ENCODE measurements around the gene MFGE8. TPM values are rescaled to one million over a fixed set of nuclear protein-coding genes. Genes with fewer than 3 reads are reported as not detected.

The MFGE8 gene
- total and polyA plus RNA-seq, 4 donors: 78.6 to 135 (median 96.1) TPM

- H3K27me3 ChIP-seq (ENCODE audit: control insufficient read depth in 3 of 3, insufficient read depth in 3 of 3, low read length in 2 of 3): peaks cover 0 to 13% (median 11%) of the 10 kb centered on the region in 3 donors
- H3K36me3 ChIP-seq (ENCODE audit: control insufficient read depth in 4 of 4, insufficient read depth in 4 of 4, low read length in 4 of 4): peaks cover 0 to 14% (median 6%) of the 10 kb centered on the region in 4 donors
- H3K4me1 ChIP-seq (ENCODE audit: control insufficient read depth in 5 of 5, insufficient read depth in 5 of 5, low read length in 5 of 5): peaks cover 3 to 24% (median 14%) of the 10 kb centered on the region in 5 donors
- ATAC-seq (ENCODE audit: insufficient read depth, low FRiP score) (peak; percentile 88), DNase-seq (peak; percentile 86 to 96 (median 93))
- H3K4me3 ChIP-seq: no peak overlapping the region
- TF ChIP-seq, protein P1, sequence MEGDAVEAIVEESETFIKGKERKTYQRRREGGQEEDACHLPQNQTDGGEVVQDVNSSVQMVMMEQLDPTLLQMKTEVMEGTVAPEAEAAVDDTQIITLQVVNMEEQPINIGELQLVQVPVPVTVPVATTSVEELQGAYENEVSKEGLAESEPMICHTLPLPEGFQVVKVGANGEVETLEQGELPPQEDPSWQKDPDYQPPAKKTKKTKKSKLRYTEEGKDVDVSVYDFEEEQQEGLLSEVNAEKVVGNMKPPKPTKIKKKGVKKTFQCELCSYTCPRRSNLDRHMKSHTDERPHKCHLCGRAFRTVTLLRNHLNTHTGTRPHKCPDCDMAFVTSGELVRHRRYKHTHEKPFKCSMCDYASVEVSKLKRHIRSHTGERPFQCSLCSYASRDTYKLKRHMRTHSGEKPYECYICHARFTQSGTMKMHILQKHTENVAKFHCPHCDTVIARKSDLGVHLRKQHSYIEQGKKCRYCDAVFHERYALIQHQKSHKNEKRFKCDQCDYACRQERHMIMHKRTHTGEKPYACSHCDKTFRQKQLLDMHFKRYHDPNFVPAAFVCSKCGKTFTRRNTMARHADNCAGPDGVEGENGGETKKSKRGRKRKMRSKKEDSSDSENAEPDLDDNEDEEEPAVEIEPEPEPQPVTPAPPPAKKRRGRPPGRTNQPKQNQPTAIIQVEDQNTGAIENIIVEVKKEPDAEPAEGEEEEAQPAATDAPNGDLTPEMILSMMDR (IDR thresholded peaks at IDR 0.05; ENCODE audit: control extremely low read depth, extremely low read depth): peak; percentile 32
- WGBS, 2 donors: 41 to 46% methylated on average over 12 of the region's 12 CpGs
- H3K9ac ChIP-seq (ENCODE audit: insufficient read depth in 1 of 2, low read length in 2 of 2): no peak overlapping the region
- peaks cover 0 to 4% (median 0%) of the 10 kb centered on the region in 4 donors for H3K9me3 ChIP-seq (ENCODE audit: control insufficient read depth in 4 of 4, insufficient read depth in 3 of 4, low read length in 3 of 4)
- peak overlapping the region in 1 of 2 donors; percentile 14 for H3K27ac ChIP-seq (ENCODE audit: low read depth in 1 of 2, low read length in 1 of 2)
Measured at GRCh38 chr15:88897456-88898194, 15.6 kb downstream of the MFGE8 start.

DNA sequence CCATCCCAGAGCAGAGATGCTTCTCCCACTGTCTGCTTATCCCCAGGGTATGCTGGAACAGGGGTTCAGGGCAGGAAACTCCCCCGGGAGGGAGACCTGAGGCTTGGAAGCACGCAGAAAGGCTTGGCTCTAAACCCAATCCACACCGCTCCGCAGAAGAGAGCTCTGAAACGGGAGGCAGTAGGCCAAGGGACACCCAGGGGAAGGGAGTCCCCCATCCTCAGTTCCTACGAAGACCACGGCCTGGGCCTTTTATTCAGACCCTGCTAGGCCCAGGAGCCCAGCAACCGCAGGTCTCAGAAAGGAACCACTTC is 16.1 kb downstream of the MFGE8 start:
- Histone ChIP-seq H3K4me3 (no peak overlapping the region), H3K27ac (ENCODE audit: low read depth in 1 of 2, low read length in 1 of 2) (peak overlapping the region; percentile 11 to 47), H3K9me3 (ENCODE audit: control insufficient read depth in 4 of 4, insufficient read depth in 3 of 4, low read length in 3 of 4) (peaks cover 0 to 4% (median 0%) of the 10 kb centered on the region in 4 donors), H3K27me3 (ENCODE audit: control insufficient read depth in 3 of 3, insufficient read depth in 3 of 3, low read length in 2 of 3) (peaks cover 0 to 13% (median 11%) of the 10 kb centered on the region in 3 donors), H3K4me1 (ENCODE audit: control insufficient read depth in 5 of 5, insufficient read depth in 5 of 5, low read length in 5 of 5) (peaks cover 3 to 24% (median 14%) of the 10 kb centered on the region in 5 donors), H3K9ac (ENCODE audit: insufficient read depth in 1 of 2, low read length in 2 of 2) (no peak overlapping the region), H3K36me3 (ENCODE audit: control insufficient read depth in 4 of 4, insufficient read depth in 4 of 4, low read length in 4 of 4) (peaks cover 0 to 14% (median 6%) of the 10 kb centered on the region in 4 donors)
- no peak for ATAC-seq (ENCODE audit: insufficient read depth, low FRiP score)
- no peak for DNase-seq
- TF ChIP-seq, protein P1 (IDR thresholded peaks at IDR 0.05; ENCODE audit: control extremely low read depth, extremely low read depth): no peak
- WGBS, 2 donors: 27 to 38% methylated on average over 8 of the region's 8 CpGs

- ATAC-seq (ENCODE audit: insufficient read depth, low FRiP score) (no peak), DNase-seq (peak; percentile 9 to 23 (median 16))
- peaks cover 0 to 13% (median 11%) of the 10 kb centered on the region in 3 donors for H3K27me3 ChIP-seq (ENCODE audit: control insufficient read depth in 3 of 3, insufficient read depth in 3 of 3, low read length in 2 of 3)
- peaks cover 0 to 4% (median 0%) of the 10 kb centered on the region in 4 donors for H3K9me3 ChIP-seq (ENCODE audit: control insufficient read depth in 4 of 4, insufficient read depth in 3 of 4, low read length in 3 of 4)
- peaks cover 0 to 11% (median 3%) of the 10 kb centered on the region in 4 donors for H3K36me3 ChIP-seq (ENCODE audit: control insufficient read depth in 4 of 4, insufficient read depth in 4 of 4, low read length in 4 of 4)
- H3K4me3 ChIP-seq: no peak overlapping the region
- H3K27ac ChIP-seq (ENCODE audit: low read depth in 1 of 2, low read length in 1 of 2): no peak overlapping the region
- WGBS, 2 donors: 76 to 79% methylated on average over 8 of the region's 8 CpGs
- H3K9ac ChIP-seq (ENCODE audit: insufficient read depth in 1 of 2, low read length in 2 of 2): no peak overlapping the region
- TF ChIP-seq, protein P1 (IDR thresholded peaks at IDR 0.05; ENCODE audit: control extremely low read depth, extremely low read depth): no peak
- H3K4me1 ChIP-seq (ENCODE audit: control insufficient read depth in 5 of 5, insufficient read depth in 5 of 5, low read length in 5 of 5): peaks cover 3 to 24% (median 14%) of the 10 kb centered on the region in 5 donors
Measured at GRCh38 chr15:88896333-88897033, 16.7 kb downstream of the MFGE8 start.
